Stimulated activated CD4-positive, alpha-beta T cell treated with anti-CD3 and anti-CD28 coated beads, Interleukin-12 subunit alpha, Interleukin-12 subunit beta, amount 100 ng/mL, for 48 hours (primary cell): ENCODE measurements around the gene SHROOM1.

Experiments
- DNase-seq, 3 donors: peaks; one replicate each; pipeline ENCODE4 v3.0.0-alpha.2; 2020; ENCODE audit warnings: low read depth in 2 of 3, low spot score in 1 of 3

Gene SHROOM1

GRCh38 chr5:132778856-132779255 lies 51.6 kb downstream of the SHROOM1 start:
- DNase-seq, result no peak

DNA sequence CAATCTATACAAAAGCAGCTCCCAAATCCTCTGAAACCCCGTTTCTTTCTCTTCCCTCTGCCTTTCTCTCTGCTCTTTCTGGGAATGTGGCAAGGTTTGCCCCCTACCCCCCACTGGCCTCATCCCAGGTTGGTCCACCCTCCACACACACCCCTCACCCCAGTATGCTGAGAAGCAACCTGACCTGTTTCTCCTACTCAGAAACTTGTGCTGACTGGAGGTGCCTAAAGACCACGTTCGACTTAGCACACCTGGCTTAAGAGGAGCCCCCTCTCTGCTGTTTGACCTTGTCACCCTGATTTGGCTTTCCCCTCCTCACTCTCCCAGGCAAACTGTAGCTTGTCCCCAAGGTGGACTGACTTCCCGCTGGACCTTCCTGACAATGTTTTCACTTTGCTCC lies 52.3 kb downstream of the SHROOM1 start:
- no peak for DNase-seq

GRCh38 chr5:132777209-132778069 lies 53.0 kb downstream of the SHROOM1 start, which contains the start of gene SEPTIN8:
Gene SEPTIN8 (minus strand): TSS chr5:132777239. CDS start chr5:132777137, 102 bp downstream.
- peak in 1 of 3 donors; percentile 40 for DNase-seq

DNA sequence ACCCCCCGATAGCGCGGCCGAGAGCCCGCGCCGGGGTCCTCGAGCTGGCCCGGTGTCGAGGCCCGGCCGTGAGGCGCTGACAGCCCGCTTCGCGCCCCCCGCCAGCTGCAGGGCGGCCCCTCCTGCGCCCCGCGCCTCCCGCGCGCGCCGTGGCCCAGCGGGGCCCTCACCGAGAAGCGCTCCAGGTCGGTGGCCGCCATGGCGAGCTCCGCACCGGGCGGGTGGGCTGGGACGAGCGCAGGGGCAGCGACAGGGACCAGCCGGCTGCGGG lies 53.6 kb downstream of the SHROOM1 start:
- no peak for DNase-seq

DNA sequence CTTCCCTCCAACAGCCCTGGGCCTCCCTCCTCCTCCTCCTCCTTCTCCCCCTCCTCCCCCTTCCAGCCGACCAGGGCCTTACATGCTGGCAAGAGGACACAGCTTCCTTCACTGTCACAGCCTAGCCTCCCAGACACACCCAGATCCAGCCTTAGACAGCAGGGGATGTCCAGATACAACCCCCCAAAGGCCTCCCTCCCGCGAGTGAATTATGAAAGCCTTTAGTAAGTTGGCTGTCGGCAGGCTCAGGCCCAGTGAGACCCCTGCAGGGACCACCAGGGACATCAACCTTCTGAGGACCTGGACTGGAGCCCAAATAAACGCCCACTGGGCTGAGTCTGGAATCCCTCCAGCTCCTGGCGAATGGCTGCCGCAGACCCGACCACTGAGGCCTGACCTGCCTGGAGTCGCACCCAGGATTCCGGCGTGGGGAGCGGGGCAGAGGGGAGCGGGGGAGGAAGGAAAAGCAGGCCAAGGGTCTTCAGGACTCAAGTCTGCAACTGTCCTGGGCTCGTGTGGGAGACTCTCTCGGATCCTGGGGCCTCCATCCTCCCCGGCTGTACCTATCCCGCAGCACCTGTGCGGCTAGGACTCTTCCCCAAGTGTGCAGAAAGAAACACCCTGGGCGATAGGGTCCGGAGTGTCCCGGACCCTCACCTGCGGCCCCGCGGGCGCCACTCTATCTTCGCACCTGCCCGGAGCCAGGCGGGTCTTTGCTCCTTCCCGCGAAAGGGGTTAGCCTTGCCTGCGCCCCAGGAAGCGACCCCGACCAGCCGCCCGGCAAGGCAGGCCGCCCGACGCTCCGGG lies 54.1 kb downstream of the SHROOM1 start:
- DNase-seq, result no peak

- no peak for DNase-seq
These were observed 54.9 kb downstream of the SHROOM1 start for GRCh38 chr5:132775476-132775961.

- DNase-seq, result no peak
These were observed 55.6 kb downstream of the SHROOM1 start for GRCh38 chr5:132774896-132775295.

DNA sequence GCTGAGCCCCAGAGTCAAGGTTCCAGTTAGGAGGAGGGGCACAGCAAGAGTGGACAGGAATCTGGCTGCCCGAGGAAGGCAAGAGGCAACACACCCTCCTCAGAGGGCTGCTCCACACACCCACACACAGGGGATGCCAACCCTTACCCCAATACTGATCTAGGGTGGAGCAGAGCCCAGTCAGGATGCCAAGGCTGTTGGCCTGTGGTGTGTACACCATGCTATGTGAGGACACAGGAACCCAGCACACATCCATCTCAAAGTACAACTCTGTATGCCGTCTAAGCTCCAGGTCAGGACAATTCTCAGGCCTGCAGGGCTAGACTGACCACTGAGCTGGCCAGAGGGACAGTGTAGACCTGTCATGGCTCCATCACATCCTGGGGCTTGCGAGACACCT lies 56.0 kb downstream of the SHROOM1 start:
- no peak for DNase-seq

GRCh38 chr5:132773601-132774355 lies 56.7 kb downstream of the SHROOM1 start:
- no peak for DNase-seq

- DNase-seq, result no peak
These were observed 57.3 kb downstream of the SHROOM1 start for GRCh38 chr5:132773114-132773513.

DNA sequence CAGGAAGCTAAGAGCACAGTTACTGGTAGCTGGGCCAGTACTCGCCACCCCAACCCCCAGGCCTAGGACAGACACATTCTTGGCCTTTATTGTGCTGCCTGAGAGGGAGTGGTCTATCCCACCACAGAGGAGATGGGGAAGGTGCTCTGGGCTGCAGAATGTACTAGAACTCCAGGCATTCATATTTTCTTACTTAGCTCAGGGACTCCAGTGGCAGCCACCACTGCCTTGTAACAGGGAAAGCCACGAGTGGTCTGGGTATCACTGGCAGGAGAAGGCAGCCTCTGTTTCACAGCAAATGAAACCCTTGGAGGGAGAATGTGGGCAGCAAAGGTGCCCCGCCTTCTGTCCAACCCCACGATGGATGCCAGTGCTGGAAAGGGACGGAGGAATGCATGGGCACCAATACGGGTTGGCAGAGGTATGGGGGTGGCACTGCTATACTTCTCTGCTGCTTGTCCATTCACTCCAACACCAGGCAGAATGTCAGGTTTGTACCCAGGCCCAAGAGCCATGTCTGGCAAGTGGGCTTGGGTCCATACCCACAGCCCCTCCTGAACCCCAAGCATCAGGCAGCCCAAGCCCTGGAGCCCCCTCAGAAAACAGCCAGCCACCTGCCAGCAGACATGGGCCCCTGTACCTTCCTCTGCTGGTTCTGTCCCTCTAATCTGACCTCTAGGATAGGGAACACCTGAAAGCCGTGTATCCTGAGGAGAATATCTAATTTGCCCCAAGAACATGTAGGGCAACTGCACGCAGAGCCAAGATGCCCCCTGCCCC lies 58.0 kb downstream of the SHROOM1 start:
- no peak for DNase-seq
